Right ventricle myocardium inferior (tissue), 1 donor: Measurements from ENCODE around the gene TLR9. TPM values are rescaled to one million over a fixed set of nuclear protein-coding genes. Genes with fewer than 3 reads are reported as not detected.
A peak's percentile ranks its signal among the peaks of the same experiment; 100 is the strongest.

Source experiments
- ATAC-seq: fragments of 200-7000 bp; cut with Tn5 transposase; one replicate; pipeline ENCODE4 v1.9.1; 2020; ENCODE audit warnings: mild to moderate bottlenecking, moderate library complexity
- DNase-seq: peaks from one replicate; pipeline ENCODE4 v3.0.0; 2021; ENCODE audit errors: missing footprints
- intact Hi-C: fragments of 100-400 bp; cut with DNase I; formaldehyde crosslinking; loops from one replicate; pipeline ENCODE4 v1.11.0; 2022
- total RNA-seq: library from RNA; stranded (reverse); fragmentation: NEBNext Ultra II Directional; extraction: Animal tissue kit (Norgen Biotek cat#: 25700); gene quantifications from one replicate; pipeline ENCODE4 v1.2.1, GENCODE V29; 2021
- donor health status: DM: no; HTN: yes; CAD: no; lungs with severe emphysema.

TLR9 gene
- total RNA-seq, 1 donor from 2014 or later = 0.38 TPM

GRCh38 chr3:52234516-52235447 lies 9.3 kb upstream of the TLR9 start:
- ATAC-seq (peak; percentile 16), DNase-seq (peak; percentile 66)
- intact Hi-C loops = no loop called here

GRCh38 chr3:52233968-52234367 lies 8.5 kb upstream of the TLR9 start:
- ATAC-seq (peak; percentile 16), DNase-seq (peak; percentile 81)
- intact Hi-C loops = no loop called here

GRCh38 chr3:52233108-52233591 lies 7.7 kb upstream of the TLR9 start:
- intact Hi-C loops = no loop called here
- ATAC-seq = no peak
- DNase-seq = no peak

- ATAC-seq = no peak
- peak; percentile 52 for DNase-seq
- intact Hi-C loops = no loop called here
Measured at GRCh38 chr3:52232279-52233107, 7.0 kb upstream of the TLR9 start.

GRCh38 chr3:52231502-52232278 lies 6.2 kb upstream of the TLR9 start:
- DNase-seq (peak; percentile 92), ATAC-seq (peak; percentile 34)
- intact Hi-C loops = loop anchor here (1.0 kb wide), 1 partner anchor 108 kb away; no protein-coding TSS in a partner anchor

GRCh38 chr3:52230889-52231499 lies 5.5 kb upstream of the TLR9 start:
- ATAC-seq (no peak), DNase-seq (peak; percentile 50)
- intact Hi-C loops = loop anchor here (1.0 kb wide), 1 partner anchor 108 kb away; no protein-coding TSS in a partner anchor

GRCh38 chr3:52230461-52230860 lies 5.0 kb upstream of the TLR9 start:
- intact Hi-C loops = no loop called here
- DNase-seq (no peak), ATAC-seq (no peak)

- ATAC-seq (no peak), DNase-seq (peak; percentile 50)
- intact Hi-C loops = no loop called here
Measured at GRCh38 chr3:52229656-52230055, 4.2 kb upstream of the TLR9 start.

- DNase-seq (peak; percentile 48), ATAC-seq (no peak)
- intact Hi-C loops = no loop called here
Measured at GRCh38 chr3:52228751-52229291, 3.4 kb upstream of the TLR9 start.

- DNase-seq (no peak), ATAC-seq (no peak)
- intact Hi-C loops = no loop called here
Measured at GRCh38 chr3:52228266-52228665, 2.8 kb upstream of the TLR9 start.

- ATAC-seq (no peak), DNase-seq (no peak)
- intact Hi-C loops = no loop called here
Measured at GRCh38 chr3:52227766-52228165, 2.3 kb upstream of the TLR9 start.

- DNase-seq (peak; percentile 11), ATAC-seq (no peak)
- intact Hi-C loops = no loop called here
Measured at GRCh38 chr3:52227117-52227516, 1.7 kb upstream of the TLR9 start.

- DNase-seq = peak; percentile 62
- no peak for ATAC-seq
- intact Hi-C loops = no loop called here
Measured at GRCh38 chr3:52226229-52226817, 878 bp upstream of the TLR9 start.

GRCh38 chr3:52223449-52224408 lies 1.7 kb downstream of the TLR9 start:
- DNase-seq (no peak), ATAC-seq (no peak)
- intact Hi-C loops = no loop called here

- intact Hi-C loops = no loop called here
- no peak for ATAC-seq
Measured at GRCh38 chr3:52222319-52223221, 2.9 kb downstream of the TLR9 start.

More at GRCh38 chr3:52222319-52223221, 2.9 kb downstream of the TLR9 start:
- DNase-seq = no peak
